Liver (tissue), 3 donors: Measurements from ENCODE around the gene OR2M5.

Experiments used
- FOXA2 ChIP-seq: IDR thresholded peaks from 2 replicates; pipeline ENCODE4 v1.6.1; 2016; ENCODE audit warnings: antibody characterized with exemption
- GABPA ChIP-seq, 2 donors: IDR thresholded peaks in 1 of 2; conservative IDR thresholded peaks in 1 of 2; 2 replicates each; pipeline ENCODE4 v1.6.1; 2016; ENCODE audit warnings: antibody characterized with exemption in 2 of 2, mild to moderate bottlenecking in 1 of 2, moderate library complexity in 1 of 2
- HNF4G ChIP-seq: IDR thresholded peaks from 2 replicates; pipeline ENCODE4 v1.6.1; 2016; ENCODE audit warnings: antibody characterized with exemption
- JUND ChIP-seq, 2 donors: IDR thresholded peaks; 2 replicates each; pipeline ENCODE4 v1.6.1; 2016; ENCODE audit warnings: antibody characterized with exemption in 2 of 2
- MAX ChIP-seq: IDR thresholded peaks from 2 replicates; pipeline ENCODE4 v1.6.1; 2016; ENCODE audit warnings: antibody characterized with exemption
- RAD21 ChIP-seq, 2 donors: IDR thresholded peaks; 2 replicates each; pipeline ENCODE4 v1.6.1; 2016; ENCODE audit warnings: antibody characterized with exemption in 2 of 2, mild to moderate bottlenecking in 2 of 2
- REST ChIP-seq: IDR thresholded peaks from 2 replicates; pipeline ENCODE4 v1.6.1; 2016; ENCODE audit warnings: antibody characterized with exemption, mild to moderate bottlenecking
- RXRA ChIP-seq, 2 donors: IDR thresholded peaks; 2 replicates each; pipeline ENCODE4 v1.6.1; 2017 to 2018; ENCODE audit warnings: antibody characterized with exemption in 2 of 2, mild to moderate bottlenecking in 1 of 2
- SP1 ChIP-seq: IDR thresholded peaks from 2 replicates; pipeline ENCODE4 v1.6.1; 2018; ENCODE audit warnings: antibody characterized with exemption, mild to moderate bottlenecking
- TAF1 ChIP-seq: conservative IDR thresholded peaks from 2 replicates; pipeline ENCODE4 v1.6.1; 2016; ENCODE audit warnings: antibody characterized with exemption, mild to moderate bottlenecking
- YY1 ChIP-seq: IDR thresholded peaks from 2 replicates; pipeline ENCODE4 v1.6.1; 2016; ENCODE audit warnings: antibody characterized with exemption, mild to moderate bottlenecking
- TF ChIP-seq, protein P1 (sequence below): fragments of 150-350 bp; IDR thresholded peaks from 2 replicates; pipeline ENCODE4 v1.5.1; 2017; ENCODE audit warnings: improper control_type of control experiment, low read depth, low read length; ENCODE audit not compliant: missing input control
- TF ChIP-seq, protein P2 (sequence below): IDR thresholded peaks from 2 replicates; pipeline ENCODE4 v1.6.1; 2016; ENCODE audit warnings: antibody characterized with exemption
- donor health status: healthy.
- donor health status: healthy.

DNA sequence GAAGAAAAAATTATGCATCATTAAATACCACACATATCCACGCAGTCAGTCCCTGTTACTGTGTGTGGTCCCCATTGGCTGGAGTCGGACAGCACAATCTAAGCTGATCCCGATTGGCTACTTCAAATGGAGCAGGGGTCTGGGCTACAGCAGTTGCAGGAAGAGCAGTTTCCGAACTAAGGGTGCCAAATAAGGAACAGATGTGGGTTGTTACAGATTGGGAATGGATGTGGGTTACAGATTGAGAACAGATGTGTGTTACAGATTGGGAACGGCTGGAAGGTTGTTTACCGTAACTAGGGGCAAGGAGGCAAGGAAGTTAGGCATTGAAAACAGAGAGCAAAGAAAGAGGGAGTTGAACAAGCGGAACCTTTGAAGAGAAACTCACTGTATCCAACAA lies 30.1 kb upstream of the OR2M5 start:
- TF ChIP-seq, protein P1, sequence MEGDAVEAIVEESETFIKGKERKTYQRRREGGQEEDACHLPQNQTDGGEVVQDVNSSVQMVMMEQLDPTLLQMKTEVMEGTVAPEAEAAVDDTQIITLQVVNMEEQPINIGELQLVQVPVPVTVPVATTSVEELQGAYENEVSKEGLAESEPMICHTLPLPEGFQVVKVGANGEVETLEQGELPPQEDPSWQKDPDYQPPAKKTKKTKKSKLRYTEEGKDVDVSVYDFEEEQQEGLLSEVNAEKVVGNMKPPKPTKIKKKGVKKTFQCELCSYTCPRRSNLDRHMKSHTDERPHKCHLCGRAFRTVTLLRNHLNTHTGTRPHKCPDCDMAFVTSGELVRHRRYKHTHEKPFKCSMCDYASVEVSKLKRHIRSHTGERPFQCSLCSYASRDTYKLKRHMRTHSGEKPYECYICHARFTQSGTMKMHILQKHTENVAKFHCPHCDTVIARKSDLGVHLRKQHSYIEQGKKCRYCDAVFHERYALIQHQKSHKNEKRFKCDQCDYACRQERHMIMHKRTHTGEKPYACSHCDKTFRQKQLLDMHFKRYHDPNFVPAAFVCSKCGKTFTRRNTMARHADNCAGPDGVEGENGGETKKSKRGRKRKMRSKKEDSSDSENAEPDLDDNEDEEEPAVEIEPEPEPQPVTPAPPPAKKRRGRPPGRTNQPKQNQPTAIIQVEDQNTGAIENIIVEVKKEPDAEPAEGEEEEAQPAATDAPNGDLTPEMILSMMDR = no peak
- no peak for TF ChIP-seq RAD21 (IDR thresholded peaks at IDR 0.05)
- no peak for TF ChIP-seq YY1
- no peak for TF ChIP-seq MAX
- no peak for TF ChIP-seq JUND (IDR thresholded peaks at IDR 0.05)
- TF ChIP-seq TAF1 = no peak
- TF ChIP-seq REST = no peak
- TF ChIP-seq, protein P2, sequence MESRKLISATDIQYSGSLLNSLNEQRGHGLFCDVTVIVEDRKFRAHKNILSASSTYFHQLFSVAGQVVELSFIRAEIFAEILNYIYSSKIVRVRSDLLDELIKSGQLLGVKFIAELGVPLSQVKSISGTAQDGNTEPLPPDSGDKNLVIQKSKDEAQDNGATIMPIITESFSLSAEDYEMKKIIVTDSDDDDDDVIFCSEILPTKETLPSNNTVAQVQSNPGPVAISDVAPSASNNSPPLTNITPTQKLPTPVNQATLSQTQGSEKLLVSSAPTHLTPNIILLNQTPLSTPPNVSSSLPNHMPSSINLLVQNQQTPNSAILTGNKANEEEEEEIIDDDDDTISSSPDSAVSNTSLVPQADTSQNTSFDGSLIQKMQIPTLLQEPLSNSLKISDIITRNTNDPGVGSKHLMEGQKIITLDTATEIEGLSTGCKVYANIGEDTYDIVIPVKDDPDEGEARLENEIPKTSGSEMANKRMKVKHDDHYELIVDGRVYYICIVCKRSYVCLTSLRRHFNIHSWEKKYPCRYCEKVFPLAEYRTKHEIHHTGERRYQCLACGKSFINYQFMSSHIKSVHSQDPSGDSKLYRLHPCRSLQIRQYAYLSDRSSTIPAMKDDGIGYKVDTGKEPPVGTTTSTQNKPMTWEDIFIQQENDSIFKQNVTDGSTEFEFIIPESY = no peak
- no peak for TF ChIP-seq GABPA (IDR thresholded peaks at IDR 0.05 in 1 of 2, conservative IDR thresholded peaks at IDR 0.05 in 1 of 2)
- TF ChIP-seq SP1 = no peak
- no peak for TF ChIP-seq HNF4G
- TF ChIP-seq FOXA2 = no peak
- no peak for TF ChIP-seq RXRA (IDR thresholded peaks at IDR 0.05)
